Esophagus muscularis mucosa (tissue), 4 donors: Measurements from ENCODE around the gene SLC12A7.

Experiments
- EP300 ChIP-seq: sonication (generic); formaldehyde crosslinking; IDR thresholded peaks from one replicate; pipeline ENCODE4 v1.6.1; 2017; ENCODE audit warnings: antibody characterized with exemption
- POLR2A ChIP-seq: fragments of 450-650 bp; IDR thresholded peaks from one replicate; pipeline ENCODE4 v1.6.1; 2017; ENCODE audit warnings: antibody characterized with exemption, moderate library complexity, mild to moderate bottlenecking, low read depth
- TF ChIP-seq, protein P1 (sequence below), 3 experiments: fragments of 200-600 bp in 2 of 3; fragments of 450-650 bp in 1 of 3; sonication (generic) in 2 of 3; IDR thresholded peaks; one replicate each; pipeline ENCODE4 v1.5.1; 2017 to 2019; ENCODE audit warnings: antibody characterized with exemption in 3 of 3, mild to moderate bottlenecking in 2 of 3, moderate library complexity in 1 of 3

DNA sequence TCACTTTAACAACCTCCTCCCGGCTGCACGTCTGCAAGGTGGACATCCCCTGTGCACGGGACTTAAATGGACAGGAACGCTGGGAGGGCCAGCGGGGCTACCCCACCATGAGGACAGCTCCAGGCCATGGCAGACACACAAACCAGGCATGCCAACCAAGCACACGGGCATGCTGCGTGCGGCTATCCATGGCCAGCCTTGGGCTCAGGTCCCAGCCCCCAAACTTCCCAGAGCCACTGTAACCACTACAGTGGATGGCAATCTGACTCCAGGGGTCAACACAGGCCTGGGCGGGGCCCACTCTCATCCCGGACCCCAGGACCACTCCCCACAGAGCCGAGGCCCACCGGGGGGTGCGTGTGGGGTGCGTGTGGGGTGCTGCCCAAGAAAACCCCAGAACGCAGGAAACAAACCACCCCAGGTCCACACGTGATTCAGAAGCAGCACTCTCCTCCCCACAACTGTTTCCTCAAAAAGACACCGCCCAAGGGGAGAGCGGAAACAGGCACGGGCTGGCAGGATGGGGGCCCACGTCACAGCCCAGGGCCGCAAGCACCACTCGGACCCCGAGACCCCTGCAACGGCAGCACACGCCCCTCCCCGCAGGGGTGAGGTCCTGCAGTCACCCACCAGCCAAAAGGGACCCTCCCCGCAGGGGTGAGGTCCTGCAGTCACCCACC lies 7.4 kb downstream of the SLC12A7 start:
- no peak for TF ChIP-seq EP300
- TF ChIP-seq, protein P1, sequence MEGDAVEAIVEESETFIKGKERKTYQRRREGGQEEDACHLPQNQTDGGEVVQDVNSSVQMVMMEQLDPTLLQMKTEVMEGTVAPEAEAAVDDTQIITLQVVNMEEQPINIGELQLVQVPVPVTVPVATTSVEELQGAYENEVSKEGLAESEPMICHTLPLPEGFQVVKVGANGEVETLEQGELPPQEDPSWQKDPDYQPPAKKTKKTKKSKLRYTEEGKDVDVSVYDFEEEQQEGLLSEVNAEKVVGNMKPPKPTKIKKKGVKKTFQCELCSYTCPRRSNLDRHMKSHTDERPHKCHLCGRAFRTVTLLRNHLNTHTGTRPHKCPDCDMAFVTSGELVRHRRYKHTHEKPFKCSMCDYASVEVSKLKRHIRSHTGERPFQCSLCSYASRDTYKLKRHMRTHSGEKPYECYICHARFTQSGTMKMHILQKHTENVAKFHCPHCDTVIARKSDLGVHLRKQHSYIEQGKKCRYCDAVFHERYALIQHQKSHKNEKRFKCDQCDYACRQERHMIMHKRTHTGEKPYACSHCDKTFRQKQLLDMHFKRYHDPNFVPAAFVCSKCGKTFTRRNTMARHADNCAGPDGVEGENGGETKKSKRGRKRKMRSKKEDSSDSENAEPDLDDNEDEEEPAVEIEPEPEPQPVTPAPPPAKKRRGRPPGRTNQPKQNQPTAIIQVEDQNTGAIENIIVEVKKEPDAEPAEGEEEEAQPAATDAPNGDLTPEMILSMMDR (IDR thresholded peaks at IDR 0.05), result no peak
- no peak for TF ChIP-seq POLR2A
